Esophagus muscularis mucosa (tissue), 4 donors: ENCODE measurements around the gene NR4A3. TPM values are rescaled to one million over a fixed set of nuclear protein-coding genes. Genes with fewer than 3 reads are reported as not detected.
A peak's percentile ranks its signal among the peaks of the same experiment; 100 is the strongest.

Experiments
- DNase-seq: peaks from one replicate; pipeline ENCODE4 v3.0.0-alpha.2; 2017; ENCODE audit errors: extremely low spot score
- H3K27ac ChIP-seq, 4 donors: fragments of 200-600 bp; sonication (generic); replicated peaks in 1 of 4; 1 replicate in 3 of 4; 2 replicates in 1 of 4; pipeline ENCODE4 v1.5.1; 2016 to 2019; ENCODE audit warnings: mild to moderate bottlenecking in 1 of 4
- H3K27me3 ChIP-seq, 4 donors: fragments of 200-600 bp; sonication (generic); one replicate each; pipeline versions ENCODE4 v1.5.1 to v1.6.0; 2016 to 2019
- H3K36me3 ChIP-seq, 4 donors: fragments of 200-600 bp; sonication (generic); one replicate each; pipeline ENCODE4 v1.5.1; 2016 to 2019
- H3K4me1 ChIP-seq, 4 donors: fragments of 200-600 bp; sonication (generic); one replicate each; pipeline ENCODE4 v1.5.1; 2016 to 2019
- H3K4me3 ChIP-seq, 4 donors: fragments of 200-600 bp; sonication (generic); 1 replicate in 2 of 4; 2 replicates in 2 of 4; pipeline ENCODE4 v1.5.1; 2016 to 2019; ENCODE audit warnings: mild to moderate bottlenecking in 4 of 4, moderate library complexity in 1 of 4
- H3K9me3 ChIP-seq, 4 donors: fragments of 200-600 bp; sonication (generic); 1 replicate in 3 of 4; 2 replicates in 1 of 4; pipeline ENCODE4 v1.5.1; 2016 to 2019
- EP300 ChIP-seq: sonication (generic); formaldehyde crosslinking; IDR thresholded peaks from one replicate; pipeline ENCODE4 v1.6.1; 2017; ENCODE audit warnings: antibody characterized with exemption
- POLR2A ChIP-seq: fragments of 450-650 bp; IDR thresholded peaks from one replicate; pipeline ENCODE4 v1.6.1; 2017; ENCODE audit warnings: antibody characterized with exemption, moderate library complexity, mild to moderate bottlenecking, low read depth
- POLR2AphosphoS5 ChIP-seq, 2 donors: sonication (generic); formaldehyde crosslinking; IDR thresholded peaks; one replicate each; pipeline ENCODE4 v1.6.1; 2017; ENCODE audit warnings: antibody characterized with exemption in 2 of 2
- WGBS: methylation state at CpG from one replicate; pipeline ENCODE4 v1.1.5; 2018; 5-methylcytosine and 5-hydroxymethylcytosine counted together
- intact Hi-C: fragments of 100-400 bp; cut with DNase I; formaldehyde crosslinking; loops from one replicate; pipeline ENCODE4 v1.15.1; 2023
- total RNA-seq, 4 donors: library from RNA; depleted of rRNA; stranded (reverse); fragments of >200 nt; gene quantifications; one replicate each; pipeline versions ENCODE4 v1.1.0 to v1.2.1, GENCODE V29; 2016
- TF ChIP-seq, protein P1 (sequence below), 3 experiments: fragments of 200-600 bp in 2 of 3; fragments of 450-650 bp in 1 of 3; sonication (generic) in 2 of 3; IDR thresholded peaks; one replicate each; pipeline ENCODE4 v1.5.1; 2017 to 2019; ENCODE audit warnings: antibody characterized with exemption in 3 of 3, mild to moderate bottlenecking in 2 of 3, moderate library complexity in 1 of 3

Gene NR4A3
- total RNA-seq, 4 donors from 2014 or later: 1.2 to 17.4 (median 1.9) TPM

DNA sequence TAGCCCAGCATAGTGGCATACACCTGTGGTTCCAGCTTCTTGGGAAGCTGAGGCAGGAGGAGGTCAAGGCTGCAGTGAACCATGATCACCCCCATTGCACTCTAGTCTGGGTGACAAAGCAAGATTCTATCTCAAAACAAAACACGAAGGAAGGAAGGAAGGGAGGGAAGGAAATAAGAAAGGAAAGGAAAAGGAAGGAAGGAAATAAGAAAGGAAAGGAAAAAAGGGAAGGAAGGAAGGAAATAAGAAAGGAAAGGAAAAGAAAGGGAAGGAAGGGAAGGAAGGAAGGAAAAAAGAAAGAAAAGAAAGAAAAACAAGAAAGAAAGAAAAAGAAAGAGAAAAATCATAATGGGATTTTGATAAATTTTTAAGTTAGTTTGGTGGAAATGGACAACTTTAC is 81.7 kb downstream of the NR4A3 start:
- intact Hi-C loops: loop anchor here (10.0 kb wide), 1 partner anchor 639 kb away; no protein-coding TSS in a partner anchor
- H3K27me3 ChIP-seq: no peaks in the 10 kb centered on the region
- H3K4me1 ChIP-seq: peaks cover 8 to 19% (median 18%) of the 10 kb centered on the region in 4 donors
- WGBS: 81% methylated on average over 1 of the region's 1 CpG
- TF ChIP-seq, protein P1, sequence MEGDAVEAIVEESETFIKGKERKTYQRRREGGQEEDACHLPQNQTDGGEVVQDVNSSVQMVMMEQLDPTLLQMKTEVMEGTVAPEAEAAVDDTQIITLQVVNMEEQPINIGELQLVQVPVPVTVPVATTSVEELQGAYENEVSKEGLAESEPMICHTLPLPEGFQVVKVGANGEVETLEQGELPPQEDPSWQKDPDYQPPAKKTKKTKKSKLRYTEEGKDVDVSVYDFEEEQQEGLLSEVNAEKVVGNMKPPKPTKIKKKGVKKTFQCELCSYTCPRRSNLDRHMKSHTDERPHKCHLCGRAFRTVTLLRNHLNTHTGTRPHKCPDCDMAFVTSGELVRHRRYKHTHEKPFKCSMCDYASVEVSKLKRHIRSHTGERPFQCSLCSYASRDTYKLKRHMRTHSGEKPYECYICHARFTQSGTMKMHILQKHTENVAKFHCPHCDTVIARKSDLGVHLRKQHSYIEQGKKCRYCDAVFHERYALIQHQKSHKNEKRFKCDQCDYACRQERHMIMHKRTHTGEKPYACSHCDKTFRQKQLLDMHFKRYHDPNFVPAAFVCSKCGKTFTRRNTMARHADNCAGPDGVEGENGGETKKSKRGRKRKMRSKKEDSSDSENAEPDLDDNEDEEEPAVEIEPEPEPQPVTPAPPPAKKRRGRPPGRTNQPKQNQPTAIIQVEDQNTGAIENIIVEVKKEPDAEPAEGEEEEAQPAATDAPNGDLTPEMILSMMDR (IDR thresholded peaks at IDR 0.05): no peak
- TF ChIP-seq EP300 (no peak), POLR2AphosphoS5 (IDR thresholded peaks at IDR 0.05) (no peak), POLR2A (no peak)
- H3K9me3 ChIP-seq: no peaks in the 10 kb centered on the region
- no peaks in the 10 kb centered on the region for H3K36me3 ChIP-seq
- H3K4me3 ChIP-seq: no peak overlapping the region
- DNase-seq: no peak
- no peak overlapping the region for H3K27ac ChIP-seq

DNA sequence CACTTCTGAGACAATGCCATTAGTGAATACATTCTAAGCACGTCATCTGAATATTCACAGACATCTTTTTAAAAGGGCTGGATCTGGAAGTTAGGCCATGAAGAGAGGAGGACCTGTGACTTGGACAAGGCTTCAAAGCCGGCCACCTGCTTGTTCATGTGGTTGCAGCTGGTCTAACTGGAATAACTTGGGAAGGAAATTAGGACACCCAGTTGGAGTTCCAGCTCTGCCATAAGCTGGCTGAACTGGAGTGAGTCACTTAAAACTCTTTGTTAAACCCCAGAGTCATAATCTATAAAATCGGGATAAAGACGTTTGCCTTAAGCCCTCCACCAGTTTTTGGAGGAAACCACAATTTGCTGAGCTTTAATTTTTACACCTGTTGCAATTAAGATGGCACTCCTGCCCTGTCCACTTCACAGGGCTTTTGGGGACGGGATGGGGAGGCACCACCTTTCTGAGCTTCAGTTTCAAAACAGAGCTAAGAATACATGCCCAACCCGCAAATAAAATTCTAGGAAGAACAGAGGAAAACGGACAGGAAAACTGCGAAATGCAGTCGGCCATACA is 84.2 kb downstream of the NR4A3 start:
- TF ChIP-seq POLR2AphosphoS5 (IDR thresholded peaks at IDR 0.05): no peak
- TF ChIP-seq EP300: no peak
- TF ChIP-seq POLR2A: no peak
- TF ChIP-seq, protein P1 (IDR thresholded peaks at IDR 0.05): no peak
- intact Hi-C loops: loop anchor here (5.0 to 10.0 kb wide), 2 partner anchors 84 to 641 kb away; partner anchors contain the start of gene NR4A3

DNA sequence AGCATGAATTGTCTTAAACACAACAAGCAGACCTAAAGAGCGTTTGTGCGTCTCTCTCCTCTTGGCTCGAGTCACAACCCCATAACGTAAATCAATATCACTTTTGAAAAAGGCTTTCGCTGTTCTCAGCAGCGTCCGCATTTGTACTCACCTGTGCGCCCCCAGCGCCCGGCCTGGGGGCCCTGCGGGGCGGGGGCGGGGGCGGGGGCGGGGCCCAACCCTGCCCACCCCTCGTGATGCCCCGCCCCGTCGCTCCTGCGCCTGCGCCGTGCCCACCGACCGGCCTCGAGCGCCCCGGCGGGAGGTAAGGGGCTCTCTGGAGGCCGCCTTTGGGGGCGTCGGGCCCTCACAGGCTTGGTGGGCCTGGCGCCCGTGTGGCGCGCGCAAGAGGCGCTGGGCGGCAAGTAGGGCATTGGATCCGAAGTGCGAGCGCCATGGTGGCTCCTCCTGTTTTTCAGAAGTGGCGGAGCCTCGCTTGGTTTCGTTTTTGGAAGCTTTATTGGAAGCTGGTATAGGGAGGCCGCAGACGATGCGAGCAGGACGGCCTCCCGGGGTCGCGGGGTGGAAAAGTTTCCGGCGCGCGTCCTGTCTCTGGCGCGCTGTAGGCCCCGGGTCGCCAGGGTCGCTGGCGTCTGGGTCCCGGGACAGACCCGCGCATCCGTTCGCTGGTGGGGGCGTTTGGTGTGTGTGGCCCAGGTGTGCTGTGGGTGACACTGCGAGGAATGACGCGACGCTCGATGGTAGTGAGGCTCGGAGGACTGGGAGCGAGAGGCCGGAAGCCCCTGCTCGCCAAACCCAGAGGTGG is 84.9 kb downstream of the NR4A3 start, which contains the start of gene STX17:
TSS of gene STX17 (plus strand) at position 252 of the 805 bp plus-strand sequence. CDS start 8,586 bp downstream, outside the sequence.
- H3K4me3 ChIP-seq: peak within 1 kb of the TSS; percentile 70 to 93 (median 85)
- H3K27ac ChIP-seq: peak within 1 kb of the TSS; percentile 93 to 98 (median 97)
- intact Hi-C loops: loop anchor here (5.0 to 10.0 kb wide), 2 partner anchors 84 to 642 kb away; partner anchors contain the start of gene NR4A3
- no peaks in the 10 kb centered on the region for H3K9me3 ChIP-seq
- no peaks in the 10 kb centered on the region for H3K27me3 ChIP-seq
- WGBS: 0% methylated on average over 29 of the region's 76 CpGs
- TF ChIP-seq POLR2A (peak; percentile 82), POLR2AphosphoS5 (IDR thresholded peaks at IDR 0.05) (peak; percentile 87 to 93)
- TF ChIP-seq, protein P1 (IDR thresholded peaks at IDR 0.05): no peak
- peaks cover 8 to 28% (median 24%) of the 10 kb centered on the region in 4 donors for H3K4me1 ChIP-seq
- peak; percentile 95 for DNase-seq
- H3K36me3 ChIP-seq: peaks cover 0 to 9% (median 6%) of the 10 kb centered on the region in 4 donors

More for the DNA sequence above, 84.2 kb downstream of the NR4A3 start:
- peaks cover 8 to 28% (median 24%) of the 10 kb centered on the region in 4 donors for H3K4me1 ChIP-seq
- no peaks in the 10 kb centered on the region for H3K27me3 ChIP-seq
- peaks cover 0 to 2% (median 0%) of the 10 kb centered on the region in 4 donors for H3K36me3 ChIP-seq
- WGBS: 29% methylated on average over 9 of the region's 9 CpGs
- H3K27ac ChIP-seq: peak overlapping the region; percentile 93 to 98 (median 97)
- no peaks in the 10 kb centered on the region for H3K9me3 ChIP-seq
- H3K4me3 ChIP-seq: peak overlapping the region; percentile 70 to 93 (median 85)
- no peak for DNase-seq

DNA sequence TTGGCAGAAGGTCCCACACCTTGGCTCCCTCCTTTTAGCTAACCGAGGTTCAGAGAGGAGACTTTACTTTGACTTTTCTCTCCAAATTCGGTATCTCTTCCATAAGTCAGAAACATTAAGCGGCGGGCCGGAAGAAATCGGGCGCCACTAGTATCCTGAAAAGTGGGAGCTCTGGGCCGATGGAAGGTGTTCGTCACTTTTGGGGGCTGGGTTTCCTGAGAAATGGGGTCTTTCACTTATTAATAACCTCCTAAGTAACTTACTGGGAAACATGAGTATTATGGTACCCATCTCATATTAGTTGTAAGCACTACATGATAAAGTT is 85.5 kb downstream of the NR4A3 start:
- intact Hi-C loops: loop anchor here (5.0 to 10.0 kb wide), 2 partner anchors 85 to 642 kb away; partner anchors contain the start of gene NR4A3
- no peak for DNase-seq
- TF ChIP-seq POLR2AphosphoS5 (IDR thresholded peaks at IDR 0.05) (no peak), POLR2A (no peak), EP300 (no peak)
- TF ChIP-seq, protein P1 (IDR thresholded peaks at IDR 0.05): no peak
- peaks cover 0 to 14% (median 8%) of the 10 kb centered on the region in 4 donors for H3K36me3 ChIP-seq
- H3K27me3 ChIP-seq: no peaks in the 10 kb centered on the region
- H3K4me1 ChIP-seq: peaks cover 8 to 28% (median 24%) of the 10 kb centered on the region in 4 donors
- no peaks in the 10 kb centered on the region for H3K9me3 ChIP-seq
- H3K27ac ChIP-seq: peak overlapping the region; percentile 93 to 98 (median 97)
- peak overlapping the region; percentile 70 to 93 (median 85) for H3K4me3 ChIP-seq
- WGBS: 4% methylated on average over 9 of the region's 9 CpGs
